GM12873 (cell line): Measurements from ENCODE around the gene PFKFB3.

Experiments
- TF ChIP-seq, protein P1 (sequence below): IDR thresholded peaks from 2 replicates; pipeline ENCODE4 v1.5.1; 2012; ENCODE audit warnings: low read depth, mild to moderate bottlenecking, moderate library complexity, low read length, control low read depth; ENCODE audit not compliant: insufficient read depth; ENCODE audit errors: missing control alignments

The PFKFB3 gene

DNA sequence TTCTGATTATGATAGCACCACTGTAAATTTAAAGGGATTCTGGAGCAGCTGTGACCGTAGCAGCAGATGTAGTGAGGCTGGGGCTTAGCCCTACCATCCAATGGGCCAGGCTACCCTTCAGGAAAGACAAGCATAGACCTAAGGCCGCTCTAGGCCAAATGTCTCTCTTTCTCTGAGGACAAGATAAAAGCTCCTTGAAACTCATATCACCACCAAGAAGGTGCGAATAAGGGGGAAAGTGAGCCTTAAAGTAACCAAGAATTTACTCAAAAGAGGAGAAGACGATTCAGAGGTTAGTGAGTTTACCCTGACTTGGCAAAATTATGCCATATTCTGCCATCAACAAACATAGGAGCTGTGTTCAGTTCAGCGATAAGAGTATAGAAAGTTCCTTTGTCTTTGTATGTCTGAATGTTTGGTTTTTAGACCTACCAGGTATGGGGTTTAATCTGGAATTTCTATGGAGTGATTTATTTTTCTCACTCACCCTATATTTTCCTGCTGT is 79.8 kb downstream of the PFKFB3 start:
- TF ChIP-seq, protein P1, sequence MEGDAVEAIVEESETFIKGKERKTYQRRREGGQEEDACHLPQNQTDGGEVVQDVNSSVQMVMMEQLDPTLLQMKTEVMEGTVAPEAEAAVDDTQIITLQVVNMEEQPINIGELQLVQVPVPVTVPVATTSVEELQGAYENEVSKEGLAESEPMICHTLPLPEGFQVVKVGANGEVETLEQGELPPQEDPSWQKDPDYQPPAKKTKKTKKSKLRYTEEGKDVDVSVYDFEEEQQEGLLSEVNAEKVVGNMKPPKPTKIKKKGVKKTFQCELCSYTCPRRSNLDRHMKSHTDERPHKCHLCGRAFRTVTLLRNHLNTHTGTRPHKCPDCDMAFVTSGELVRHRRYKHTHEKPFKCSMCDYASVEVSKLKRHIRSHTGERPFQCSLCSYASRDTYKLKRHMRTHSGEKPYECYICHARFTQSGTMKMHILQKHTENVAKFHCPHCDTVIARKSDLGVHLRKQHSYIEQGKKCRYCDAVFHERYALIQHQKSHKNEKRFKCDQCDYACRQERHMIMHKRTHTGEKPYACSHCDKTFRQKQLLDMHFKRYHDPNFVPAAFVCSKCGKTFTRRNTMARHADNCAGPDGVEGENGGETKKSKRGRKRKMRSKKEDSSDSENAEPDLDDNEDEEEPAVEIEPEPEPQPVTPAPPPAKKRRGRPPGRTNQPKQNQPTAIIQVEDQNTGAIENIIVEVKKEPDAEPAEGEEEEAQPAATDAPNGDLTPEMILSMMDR: no peak

DNA sequence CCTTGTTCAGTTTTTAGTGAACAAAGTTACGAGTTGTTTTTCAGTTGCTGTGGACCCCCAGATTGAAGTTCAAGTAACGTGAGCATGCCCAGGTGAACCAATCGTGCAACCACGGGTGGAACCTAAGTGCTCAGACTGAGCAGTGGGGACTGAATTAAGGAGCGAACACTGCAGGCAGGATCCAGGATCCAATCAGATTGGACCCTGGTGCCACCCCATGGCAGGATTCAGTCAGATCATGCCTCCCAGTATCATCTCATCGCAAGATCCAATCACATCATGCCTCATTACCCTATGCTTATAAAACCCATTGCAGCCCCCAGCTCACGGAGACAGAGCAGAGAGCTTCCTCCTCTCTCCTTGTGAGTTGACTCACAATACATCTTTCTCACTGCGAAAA is 80.9 kb downstream of the PFKFB3 start:
- TF ChIP-seq, protein P1: no peak

DNA sequence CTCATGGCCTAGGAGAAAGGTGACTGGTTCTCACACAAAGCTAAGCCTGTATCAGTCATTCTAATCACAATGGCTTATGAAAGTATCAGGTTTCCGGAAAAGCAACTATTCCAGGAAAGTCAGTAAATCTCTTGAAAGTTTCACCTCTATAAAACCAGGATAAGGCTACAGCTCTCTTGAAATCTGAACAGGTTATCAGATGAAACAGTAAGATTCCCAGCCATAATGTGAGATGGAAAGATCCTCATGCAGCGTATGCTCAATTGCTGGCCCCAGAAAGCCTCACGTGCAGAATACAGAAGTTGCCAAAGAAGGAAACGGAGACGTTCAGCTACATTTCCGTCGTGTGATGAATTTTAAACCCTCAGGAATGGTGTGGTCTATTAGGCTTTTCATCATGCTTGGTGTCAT is 90.0 kb downstream of the PFKFB3 start:
- TF ChIP-seq, protein P1: no peak

DNA sequence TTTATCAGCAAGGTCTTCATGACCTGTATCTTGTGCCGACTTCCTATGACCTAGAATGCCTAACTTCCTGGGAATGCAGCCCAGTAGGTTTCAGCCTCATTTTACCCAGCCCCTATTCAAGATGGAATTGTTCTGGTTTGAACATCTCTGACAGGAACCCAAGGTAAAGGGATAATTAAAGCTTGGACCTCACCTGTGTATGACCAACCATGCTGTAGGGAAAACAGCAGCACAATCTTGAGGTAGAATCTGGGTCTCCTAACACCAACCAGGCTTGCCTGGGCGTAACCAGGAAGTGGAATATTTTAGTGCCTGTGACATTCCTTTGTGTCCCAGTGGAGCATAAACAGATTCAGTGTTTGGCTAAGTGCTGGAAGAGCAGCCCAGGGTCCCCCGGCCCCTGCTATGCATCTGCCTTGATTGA is 94.1 kb downstream of the PFKFB3 start:
- TF ChIP-seq, protein P1: no peak

DNA sequence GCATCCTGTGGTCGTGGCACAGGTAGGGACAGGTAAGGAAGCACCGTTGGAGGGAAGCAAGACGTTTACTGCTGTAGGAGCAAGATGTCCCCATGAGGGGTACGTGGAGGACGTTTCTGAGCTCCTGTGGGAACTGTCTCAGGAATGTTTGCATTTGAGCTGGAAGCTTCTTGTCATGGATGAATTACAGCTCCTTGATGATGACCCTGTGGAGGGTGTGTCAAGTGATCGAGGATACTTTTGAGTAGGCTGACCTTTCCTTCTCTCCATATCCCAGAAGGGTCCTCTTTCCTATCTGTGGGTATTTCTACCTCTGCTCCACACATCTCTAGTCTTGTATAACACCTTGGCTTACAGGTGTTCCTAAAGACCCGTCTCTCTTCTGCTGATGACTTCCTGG is 94.8 kb downstream of the PFKFB3 start:
- TF ChIP-seq, protein P1: no peak

DNA sequence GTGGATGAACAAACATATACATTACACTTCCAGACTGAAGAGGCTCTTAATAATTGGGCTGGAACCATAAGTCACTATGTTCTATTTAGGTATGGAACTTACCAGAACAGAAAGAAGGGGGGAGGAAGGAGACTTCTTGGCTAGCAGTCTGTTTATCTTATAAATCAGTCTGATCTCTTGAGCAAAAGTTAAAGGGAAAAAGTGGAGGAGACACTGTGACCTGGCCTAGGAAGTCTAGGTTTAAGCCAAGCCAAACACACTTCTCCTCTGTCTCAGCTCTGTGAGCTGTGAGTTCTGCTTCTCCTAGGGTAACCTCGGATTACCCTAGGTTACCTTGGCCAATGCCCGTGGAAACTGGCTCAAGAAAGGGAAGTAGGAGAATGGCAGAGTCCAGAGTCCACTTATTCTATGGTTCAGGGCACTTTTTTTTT is 95.2 kb downstream of the PFKFB3 start:
- TF ChIP-seq, protein P1: no peak

DNA sequence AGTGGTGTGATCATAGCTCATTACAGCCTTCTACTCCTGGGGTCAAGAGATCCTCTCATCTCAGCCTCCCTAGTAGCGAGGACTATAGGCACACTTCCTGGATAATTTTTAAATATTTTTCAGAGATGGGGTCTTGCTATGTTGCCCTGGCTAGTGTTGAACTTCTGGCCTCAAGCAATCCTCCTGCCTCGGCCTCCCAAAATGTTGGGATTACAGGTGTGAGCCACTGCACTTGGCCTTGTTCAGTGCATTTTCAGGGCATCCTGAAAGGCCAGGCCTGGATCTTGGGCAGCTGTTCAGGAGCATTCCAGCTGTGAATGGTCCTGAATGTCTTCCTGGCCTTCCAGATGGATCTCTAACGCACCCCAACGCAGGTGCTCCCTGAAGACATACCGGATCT is 95.7 kb downstream of the PFKFB3 start:
- TF ChIP-seq, protein P1: no peak

DNA sequence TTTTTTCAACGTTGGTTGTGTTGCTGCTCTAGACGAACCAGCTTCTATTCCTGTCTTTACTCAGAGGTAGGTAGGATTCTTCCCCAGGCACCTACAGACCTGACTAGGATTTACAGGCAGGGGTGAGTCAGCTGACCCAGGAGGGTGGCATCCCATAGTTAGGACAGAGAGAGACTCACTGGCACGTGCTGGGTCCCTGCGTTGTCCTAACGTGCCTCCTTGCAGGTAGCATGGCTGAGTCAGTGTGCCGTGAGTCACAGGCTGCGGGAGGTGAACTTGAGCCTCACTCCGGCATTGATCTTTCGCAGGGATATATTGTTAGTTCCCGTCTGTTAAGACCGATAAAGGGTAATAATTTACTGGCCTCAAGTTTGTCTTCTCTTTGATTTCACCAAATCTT is 96.5 kb downstream of the PFKFB3 start:
- TF ChIP-seq, protein P1: no peak
